OCI-LY7 (cell line): ENCODE results near the gene OSBPL1A.

Source experiments
- CTCF ChIP-seq: fragments of 200-600 bp; sonication (generic); conservative IDR thresholded peaks from 2 replicates; pipeline ENCODE4 v1.5.1; 2014; ENCODE audit warnings: mild to moderate bottlenecking, antibody characterized with exemption, low read length, moderate library complexity, mixed read lengths
- EZH2phosphoT487 ChIP-seq: fragments of 200-600 bp; sonication (generic); IDR thresholded peaks from 2 replicates; pipeline ENCODE4 v1.6.1; 2018; ENCODE audit warnings: low read depth, borderline replicate concordance, mild to moderate bottlenecking, mixed run types, antibody characterized with exemption, low read length, moderate library complexity, mixed read lengths

- TF ChIP-seq EZH2phosphoT487 (no peak), CTCF (no peak)
Observed at GRCh38 chr18:24272229-24272525, 125.4 kb downstream of the OSBPL1A start.
